Neutrophil (primary cell): ENCODE data around the gene KLHL21.
"Not testable (repeated sequence)": the region's sequence is repeated elsewhere in the genome, so short reads cannot be mapped to it uniquely, and the experiment has no call there.

Experiments
- H3K27ac ChIP-seq: fragments of 200-600 bp; sonication (generic); 2 replicates; pipeline ENCODE4 v1.5.1; 2016; ENCODE audit warnings: mild to moderate bottlenecking, moderate library complexity
- H3K27me3 ChIP-seq: fragments of 200-600 bp; sonication (generic); 2 replicates; pipeline ENCODE4 v1.6.0; 2016; ENCODE audit warnings: mild to moderate bottlenecking
- H3K36me3 ChIP-seq: fragments of 200-600 bp; sonication (generic); 2 replicates; pipeline ENCODE4 v1.5.1; 2017
- H3K4me1 ChIP-seq, 2 experiments: fragments of 200-600 bp in 1 of 2; sonication (generic) in 1 of 2; 1 replicate in 1 of 2; 2 replicates in 1 of 2; pipeline versions ENCODE4 v1.5.1 to v1.6.1; 2013 to 2016; ENCODE audit warnings: low read depth in 1 of 2, low read length in 1 of 2, mild to moderate bottlenecking in 1 of 2, moderate library complexity in 1 of 2; ENCODE audit not compliant: control insufficient read depth in 1 of 2, insufficient read depth in 1 of 2
- H3K4me3 ChIP-seq, 2 experiments: fragments of 200-600 bp in 1 of 2; sonication (generic) in 1 of 2; 1 replicate in 1 of 2; 2 replicates in 1 of 2; pipeline ENCODE4 v1.5.1; 2013 to 2016; ENCODE audit warnings: low read depth in 1 of 2, low read length in 1 of 2, mild to moderate bottlenecking in 1 of 2, moderate library complexity in 1 of 2
- H3K9me3 ChIP-seq: fragments of 200-600 bp; sonication (generic); 2 replicates; pipeline ENCODE4 v1.5.1; 2016
- TF ChIP-seq, protein P1 (sequence below): fragments of 200-600 bp; sonication (generic); IDR thresholded peaks from 2 replicates; pipeline ENCODE4 v1.5.1; 2016; ENCODE audit warnings: antibody characterized with exemption

KLHL21 gene

DNA sequence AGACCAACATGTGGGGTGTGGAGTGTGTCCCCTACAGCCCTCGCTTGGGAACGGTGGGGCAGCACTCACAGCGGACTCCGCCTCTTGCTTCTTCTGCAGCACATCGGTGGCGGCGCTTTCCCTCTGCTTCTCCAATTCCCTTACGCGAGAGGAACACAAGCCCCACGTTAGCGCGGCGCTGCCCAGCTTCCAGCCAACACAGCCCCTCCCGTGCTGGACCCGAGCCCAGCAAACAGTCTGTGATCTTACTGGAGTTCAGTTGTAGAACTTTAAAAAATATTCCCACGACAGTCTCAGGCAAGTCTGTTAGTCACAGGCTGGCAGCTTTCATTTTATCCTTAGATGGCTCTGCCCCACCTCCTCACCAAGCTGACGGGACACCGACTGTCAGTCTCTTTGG lies 35.6 kb upstream of the KLHL21 start:
- Histone ChIP-seq H3K4me1 (no peaks in the 10 kb centered on the region), H3K36me3 (peaks cover 64% of the 10 kb centered on the region), H3K27me3 (no peaks in the 10 kb centered on the region), H3K4me3 (no peak overlapping the region), H3K9me3 (no peaks in the 10 kb centered on the region), H3K27ac (no peak overlapping the region)
- TF ChIP-seq, protein P1, sequence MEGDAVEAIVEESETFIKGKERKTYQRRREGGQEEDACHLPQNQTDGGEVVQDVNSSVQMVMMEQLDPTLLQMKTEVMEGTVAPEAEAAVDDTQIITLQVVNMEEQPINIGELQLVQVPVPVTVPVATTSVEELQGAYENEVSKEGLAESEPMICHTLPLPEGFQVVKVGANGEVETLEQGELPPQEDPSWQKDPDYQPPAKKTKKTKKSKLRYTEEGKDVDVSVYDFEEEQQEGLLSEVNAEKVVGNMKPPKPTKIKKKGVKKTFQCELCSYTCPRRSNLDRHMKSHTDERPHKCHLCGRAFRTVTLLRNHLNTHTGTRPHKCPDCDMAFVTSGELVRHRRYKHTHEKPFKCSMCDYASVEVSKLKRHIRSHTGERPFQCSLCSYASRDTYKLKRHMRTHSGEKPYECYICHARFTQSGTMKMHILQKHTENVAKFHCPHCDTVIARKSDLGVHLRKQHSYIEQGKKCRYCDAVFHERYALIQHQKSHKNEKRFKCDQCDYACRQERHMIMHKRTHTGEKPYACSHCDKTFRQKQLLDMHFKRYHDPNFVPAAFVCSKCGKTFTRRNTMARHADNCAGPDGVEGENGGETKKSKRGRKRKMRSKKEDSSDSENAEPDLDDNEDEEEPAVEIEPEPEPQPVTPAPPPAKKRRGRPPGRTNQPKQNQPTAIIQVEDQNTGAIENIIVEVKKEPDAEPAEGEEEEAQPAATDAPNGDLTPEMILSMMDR: no peak

DNA sequence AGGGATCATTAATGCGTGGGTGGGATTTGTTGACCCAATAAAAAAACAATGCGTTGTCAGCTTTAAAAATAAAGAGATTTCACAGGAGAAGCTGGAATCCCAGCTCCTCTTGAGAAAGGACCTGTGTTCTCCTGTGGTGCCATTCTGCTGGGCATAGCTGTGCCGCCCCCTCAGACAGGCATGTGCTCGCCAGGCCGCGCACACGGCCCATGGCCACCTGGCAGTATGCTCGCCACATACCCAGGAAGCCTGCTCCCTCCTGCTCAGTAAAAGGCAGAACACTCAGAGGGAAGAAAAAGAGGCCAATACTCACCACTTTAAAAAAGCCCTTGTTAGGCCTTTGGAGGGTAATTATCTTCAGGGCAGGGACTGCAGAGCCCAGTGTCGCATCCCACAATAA lies 35.1 kb upstream of the KLHL21 start:
- no peaks in the 10 kb centered on the region for H3K9me3 ChIP-seq
- peaks cover 68% of the 10 kb centered on the region for H3K36me3 ChIP-seq
- TF ChIP-seq, protein P1: no peak
- no peaks in the 10 kb centered on the region for H3K27me3 ChIP-seq
- H3K4me1 ChIP-seq: no peaks in the 10 kb centered on the region
- H3K27ac ChIP-seq: no peak overlapping the region
- no peak overlapping the region for H3K4me3 ChIP-seq

DNA sequence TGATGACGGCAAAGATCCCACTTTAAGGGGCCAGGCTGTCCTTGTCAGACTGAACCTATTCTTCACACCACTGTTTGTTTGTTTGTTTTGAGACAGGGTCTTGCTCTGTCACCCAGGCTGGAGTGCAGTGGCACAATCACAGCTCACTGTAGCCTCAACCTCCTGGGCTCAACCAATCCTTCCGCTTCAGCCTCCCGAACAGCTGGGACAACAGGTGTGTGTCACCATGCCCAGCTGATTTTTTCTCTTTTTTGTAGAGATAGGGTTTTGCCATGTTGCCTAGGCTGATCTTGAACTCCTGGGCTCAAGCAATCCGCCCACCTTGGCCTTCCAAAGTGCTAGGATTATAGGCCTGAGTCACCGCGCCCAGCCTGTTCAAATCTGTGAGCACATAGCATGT lies 34.1 kb upstream of the KLHL21 start:
- H3K36me3 ChIP-seq: peaks cover 76% of the 10 kb centered on the region
- not testable (repeated sequence) for H3K9me3 ChIP-seq, H3K4me1 ChIP-seq, H3K27me3 ChIP-seq, H3K27ac ChIP-seq, H3K4me3 ChIP-seq

DNA sequence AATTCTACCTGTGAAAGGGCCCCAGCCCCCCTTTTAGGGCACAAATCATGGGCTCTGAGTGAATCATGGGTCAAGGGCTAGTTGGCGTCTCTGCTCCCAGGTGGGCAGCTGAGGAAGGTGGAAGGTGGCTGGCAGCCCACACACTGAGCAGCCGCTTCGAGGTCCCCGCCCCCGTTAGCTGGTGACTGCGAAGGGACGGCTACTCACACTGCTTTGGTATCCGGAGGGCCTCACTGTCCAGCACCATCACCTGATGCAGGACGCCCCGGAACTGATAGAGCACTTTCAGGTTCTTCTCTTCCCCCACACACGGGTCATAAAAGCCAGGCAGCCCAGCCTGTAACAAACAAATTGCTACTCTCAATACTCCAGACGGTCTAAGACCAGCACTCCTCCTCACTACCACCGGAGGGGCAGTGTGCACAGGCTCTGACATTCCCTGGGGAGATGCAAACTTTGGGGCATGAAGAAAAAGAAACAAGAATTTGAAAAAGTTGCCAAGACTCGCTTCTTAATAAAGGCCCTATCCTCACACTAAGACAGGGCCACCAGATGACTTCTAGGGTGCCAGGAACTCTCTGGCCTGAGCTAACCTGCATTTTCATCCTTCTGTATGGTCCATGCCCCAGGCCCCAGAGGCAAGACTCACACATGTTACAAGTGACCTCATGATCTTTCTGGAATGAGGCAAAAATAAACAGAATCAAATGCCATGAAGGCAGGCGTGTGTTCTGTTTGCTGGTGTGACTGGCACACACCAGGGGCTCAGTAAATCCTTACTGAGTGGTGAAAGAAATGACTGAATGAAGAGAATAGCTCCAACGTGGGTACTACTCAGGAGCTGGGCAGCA lies 33.5 kb upstream of the KLHL21 start:
- no peaks in the 10 kb centered on the region for H3K4me1 ChIP-seq
- no peaks in the 10 kb centered on the region for H3K9me3 ChIP-seq
- no peaks in the 10 kb centered on the region for H3K27me3 ChIP-seq
- peaks cover 81% of the 10 kb centered on the region for H3K36me3 ChIP-seq
- H3K4me3 ChIP-seq: no peak overlapping the region
- TF ChIP-seq, protein P1: no peak
- H3K27ac ChIP-seq: no peak overlapping the region

DNA sequence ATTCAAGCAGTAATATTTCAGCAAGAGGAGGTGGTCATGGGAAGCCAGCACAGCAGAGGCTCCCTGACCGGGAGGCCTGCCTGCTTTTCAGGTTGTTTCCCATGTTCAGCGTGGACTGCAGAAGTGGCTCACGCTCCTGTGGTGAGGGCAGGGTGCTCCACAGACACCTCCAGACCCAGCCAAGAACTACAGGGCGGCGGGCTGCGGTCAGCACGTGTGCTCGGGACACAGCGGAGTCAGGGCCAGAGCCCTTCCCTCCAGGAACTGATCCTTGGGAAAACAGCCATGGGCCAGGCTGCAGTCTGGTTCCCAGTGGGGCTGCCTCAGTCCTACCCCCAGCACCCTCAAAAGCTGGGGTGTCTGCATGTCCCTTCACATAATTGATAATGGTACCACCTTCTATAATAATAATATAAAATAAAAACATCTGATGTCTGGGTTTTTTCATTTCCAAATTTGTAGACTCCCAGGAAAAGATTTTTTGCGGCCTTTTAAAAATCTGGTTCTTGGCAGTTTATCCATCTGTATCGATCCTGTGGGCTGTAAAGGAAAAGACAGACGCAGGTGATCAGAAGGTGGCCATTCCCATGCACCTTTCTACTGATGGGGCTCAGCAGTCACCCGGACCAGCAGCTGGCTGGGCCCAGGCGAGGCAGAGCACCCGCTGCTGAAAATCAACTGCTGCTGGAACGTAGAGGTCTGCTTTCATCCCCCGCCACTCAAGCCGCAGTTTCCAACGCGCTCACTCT lies 32.7 kb upstream of the KLHL21 start:
- Histone ChIP-seq H3K27me3 (no peaks in the 10 kb centered on the region), H3K4me3 (no peak overlapping the region), H3K4me1 (no peaks in the 10 kb centered on the region), H3K27ac (no peak overlapping the region), H3K36me3 (peaks cover 86% of the 10 kb centered on the region), H3K9me3 (no peaks in the 10 kb centered on the region)
- TF ChIP-seq, protein P1: no peak
